BJ (cell line): ENCODE results near the gene PPP1R1B. TPM values are rescaled to one million over a fixed set of nuclear protein-coding genes. Genes with fewer than 3 reads are reported as not detected.
"Not testable (repeated sequence)": the region's sequence is repeated elsewhere in the genome, so short reads cannot be mapped to it uniquely, and the experiment has no call there.

ENCODE experiments used
- CTCF ChIA-PET: fragments of 350-600 bp; formaldehyde crosslinking; extraction: SDS; loops from one replicate; lab custom pipeline; 2021; ENCODE audit warnings: antibody characterized with exemption, inconsistent platforms; lab: Yijun Ruan, JAX
- POLR2A ChIA-PET: fragments of 300-600 bp; sonication (Branson Sonifier 250); formaldehyde crosslinking; extraction: SDS; loops from one replicate; lab custom pipeline; 2021; ENCODE audit warnings: antibody characterized with exemption; lab: Charles Lee
- DNase-seq: peaks from one replicate; pipeline ENCODE4 v3.0.0-alpha.2; 2011; ENCODE audit warnings: low read depth
- H3K27me3 ChIP-seq: 2 replicates; pipeline ENCODE4 v1.6.0; 2011; ENCODE audit warnings: low read length; ENCODE audit not compliant: control insufficient read depth, insufficient read depth
- H3K36me3 ChIP-seq: 2 replicates; pipeline ENCODE4 v1.5.1; 2011; ENCODE audit warnings: low read length; ENCODE audit not compliant: control insufficient read depth, insufficient read depth
- H3K4me3 ChIP-seq: 2 replicates; pipeline ENCODE4 v1.5.1; 2011; ENCODE audit warnings: low read depth, mild to moderate bottlenecking, control low read depth, low read length
- CTCF ChIP-seq: IDR thresholded peaks from 2 replicates; pipeline ENCODE4 v1.5.1; 2011; ENCODE audit warnings: low read depth, mild to moderate bottlenecking, control low read depth, inconsistent platforms, low read length, moderate library complexity; ENCODE audit not compliant: insufficient read depth
- polyA plus RNA-seq: library from polyadenylated mRNA; depleted of rRNA; stranded (reverse); fragments of >200 nt; gene quantifications from 2 replicates; pipeline ENCODE4 v1.2.3, GENCODE V29; 2011

The PPP1R1B gene
- polyA plus RNA-seq, 1 experiment: not detected

GRCh38 chr17:39581071-39581758, 45.5 kb upstream of the PPP1R1B start:
- no peak for TF ChIP-seq CTCF
- CTCF ChIA-PET: interaction anchor here (0.8 to 1.7 kb wide), 2 partner anchors 8 to 40 kb away, joined by 3 to 7 read pairs; no protein-coding TSS in a partner anchor
- Histone ChIP-seq H3K4me3 (no peak overlapping the region), H3K27me3 (peaks cover 4% of the 10 kb centered on the region; the same call in 1 of the 2 replicates), H3K36me3 (no peaks in the 10 kb centered on the region)
- DNase-seq: no peak
- POLR2A ChIA-PET: no interaction called here

GRCh38 chr17:39581759-39582085, 45.0 kb upstream of the PPP1R1B start:
- ChIA-PET POLR2A (no interaction called here), CTCF (interaction anchor here (0.8 kb wide), 1 partner anchor 8 kb away, joined by 3 read pairs; no protein-coding TSS in a partner anchor)
- TF ChIP-seq CTCF: no peak
- no peak for DNase-seq
- no peak overlapping the region for H3K4me3 ChIP-seq
- H3K27me3 ChIP-seq: peaks cover 4% of the 10 kb centered on the region; the same call in 1 of the 2 replicates
- H3K36me3 ChIP-seq: no peaks in the 10 kb centered on the region

GRCh38 chr17:39582658-39583057, 44.1 kb upstream of the PPP1R1B start:
- H3K27me3 ChIP-seq: peaks cover 4% of the 10 kb centered on the region; the same call in 1 of the 2 replicates
- no peaks in the 10 kb centered on the region for H3K36me3 ChIP-seq
- TF ChIP-seq CTCF: no peak
- H3K4me3 ChIP-seq: no peak overlapping the region
- POLR2A ChIA-PET: no interaction called here
- CTCF ChIA-PET: interaction anchor here (2.4 kb wide), 1 partner anchor 39 kb away, joined by 10 read pairs; no protein-coding TSS in a partner anchor
- DNase-seq: no peak

- DNase-seq, CTCF ChIA-PET: not testable (repeated sequence)
These were observed 36.6 kb upstream of the PPP1R1B start for GRCh38 chr17:39590180-39590579.

GRCh38 chr17:39591958-39592954, 34.5 kb upstream of the PPP1R1B start:
- no peak for TF ChIP-seq CTCF
- DNase-seq: no peak

More at GRCh38 chr17:39590180-39590579, 36.6 kb upstream of the PPP1R1B start:
- H3K36me3 ChIP-seq, H3K4me3 ChIP-seq, POLR2A ChIA-PET: not testable (repeated sequence)
- H3K27me3 ChIP-seq: peaks cover 11% of the 10 kb centered on the region

More at GRCh38 chr17:39591958-39592954, 34.5 kb upstream of the PPP1R1B start:
- Histone ChIP-seq H3K36me3 (no peaks in the 10 kb centered on the region), H3K27me3 (peaks cover 23% of the 10 kb centered on the region), H3K4me3 (no peak overlapping the region)
- ChIA-PET CTCF (no interaction called here), POLR2A (no interaction called here)
